NCI-H2029 treated with DMSO at 0.1 percent for 48 hours (cell line): ENCODE results near the gene HERC5.
"Not testable (repeated sequence)": the region's sequence is repeated elsewhere in the genome, so short reads cannot be mapped to it uniquely, and the experiment has no call there.

Experiments used
- DNase-seq: peaks from one replicate; lab custom pipeline; 2025; lab: John Stamatoyannopoulos, UW

HERC5 gene

GRCh38 chr4:88522702-88523324 lies 65.9 kb downstream of the HERC5 start:
- DNase-seq, result no peak

GRCh38 chr4:88523325-88524129 lies 66.6 kb downstream of the HERC5 start, which contains the start of gene PYURF:
Gene PYURF (minus strand): TSS chr4:88523776. CDS start chr4:88523700, 76 bp downstream.
- peak; percentile 60 for DNase-seq

- no peak for DNase-seq
Measured at GRCh38 chr4:88524171-88524570, 67.3 kb downstream of the HERC5 start.

GRCh38 chr4:88526221-88526815 lies 69.4 kb downstream of the HERC5 start:
- DNase-seq, result no peak

GRCh38 chr4:88527787-88528186 lies 70.9 kb downstream of the HERC5 start:
- no peak for DNase-seq

GRCh38 chr4:88528861-88529260 lies 71.9 kb downstream of the HERC5 start:
- no peak for DNase-seq

- DNase-seq, result no peak
Measured at GRCh38 chr4:88531549-88531948, 74.6 kb downstream of the HERC5 start.

GRCh38 chr4:88533088-88533790 lies 76.3 kb downstream of the HERC5 start:
- no peak for DNase-seq

- no peak for DNase-seq
Measured at GRCh38 chr4:88533937-88534750, 77.2 kb downstream of the HERC5 start.

- no peak for DNase-seq
Measured at GRCh38 chr4:88535090-88535755, 78.3 kb downstream of the HERC5 start.

GRCh38 chr4:88537709-88538108 lies 80.8 kb downstream of the HERC5 start:
- no peak for DNase-seq

- not testable (repeated sequence) for DNase-seq
Measured at GRCh38 chr4:88539322-88540068, 82.6 kb downstream of the HERC5 start.

- DNase-seq, result no peak
Measured at GRCh38 chr4:88549815-88550214, 92.9 kb downstream of the HERC5 start.
